HG03520 (cell line): ENCODE measurements around the gene TRAM2.
"Not testable (repeated sequence)": the region's sequence is repeated elsewhere in the genome, so short reads cannot be mapped to it uniquely, and the experiment has no call there.

Source experiments
- ATAC-seq: cut with Tn5 transposase; IDR thresholded peaks from one replicate; pipeline ENCODE4 v1.9.1; 2021; ENCODE audit warnings: mild to moderate bottlenecking, moderate library complexity; ENCODE audit not compliant: unreplicated experiment

TRAM2 gene

GRCh38 chr6:52497652-52498408 is 79.0 kb downstream of the TRAM2 start:
- peak; percentile 85 for ATAC-seq

GRCh38 chr6:52496631-52497030 is 80.2 kb downstream of the TRAM2 start:
- ATAC-seq = no peak

- ATAC-seq = no peak
Observed at GRCh38 chr6:52495922-52496321, 80.9 kb downstream of the TRAM2 start.

- no peak for ATAC-seq
Observed at GRCh38 chr6:52494298-52495072, 82.4 kb downstream of the TRAM2 start.

GRCh38 chr6:52493669-52494068 is 83.2 kb downstream of the TRAM2 start:
- no peak for ATAC-seq

- peak; percentile 65 for ATAC-seq
Observed at GRCh38 chr6:52491203-52492069, 85.4 kb downstream of the TRAM2 start.

GRCh38 chr6:52489881-52490280 is 87.0 kb downstream of the TRAM2 start:
- no peak for ATAC-seq

- no peak for ATAC-seq
Observed at GRCh38 chr6:52483671-52484003, 93.2 kb downstream of the TRAM2 start.

- ATAC-seq = no peak
Observed at GRCh38 chr6:52482903-52483670, 93.8 kb downstream of the TRAM2 start.

- ATAC-seq = no peak
Observed at GRCh38 chr6:52475307-52475706, 101.6 kb downstream of the TRAM2 start.

GRCh38 chr6:52474173-52474572 is 102.7 kb downstream of the TRAM2 start:
- no peak for ATAC-seq

- not testable (repeated sequence) for ATAC-seq
Observed at GRCh38 chr6:52461194-52461593, 115.7 kb downstream of the TRAM2 start.

GRCh38 chr6:52457096-52457495 is 119.8 kb downstream of the TRAM2 start:
- no peak for ATAC-seq

GRCh38 chr6:52454556-52454955 is 122.3 kb downstream of the TRAM2 start:
- ATAC-seq = no peak
